Omental fat pad (tissue), 4 donors: ENCODE measurements around the gene RBP5. TPM values are rescaled to one million over a fixed set of nuclear protein-coding genes. Genes with fewer than 3 reads are reported as not detected.

Experiments used
- ATAC-seq: fragments of 150-250 bp; one replicate; pipeline ENCODE4 v1.9.1; 2016; ENCODE audit warnings: mild to moderate bottlenecking, moderate library complexity; ENCODE audit not compliant: low FRiP score
- DNase-seq: peaks from one replicate; pipeline ENCODE4 v3.0.0-alpha.2; 2019; ENCODE audit warnings: low spot score
- total RNA-seq, 4 donors: library from RNA; depleted of rRNA; stranded (reverse); fragments of >200 nt; gene quantifications; one replicate each; pipeline ENCODE4 v1.1.0, GENCODE V29; 2016
- TF ChIP-seq, protein P1 (sequence below), 3 donors: fragments of 450-650 bp; IDR thresholded peaks; one replicate each; pipeline ENCODE4 v1.5.1; 2016 to 2017; ENCODE audit warnings: antibody characterized with exemption in 3 of 3, mild to moderate bottlenecking in 3 of 3, moderate library complexity in 2 of 3

Gene RBP5
- total RNA-seq, 4 donors from 2014 or later, result 1.0 to 3.0 (median 1.9) TPM

GRCh38 chr12:7117670-7118069 is 11.0 kb downstream of the RBP5 start:
- ATAC-seq (no peak), DNase-seq (no peak)
- TF ChIP-seq, protein P1, sequence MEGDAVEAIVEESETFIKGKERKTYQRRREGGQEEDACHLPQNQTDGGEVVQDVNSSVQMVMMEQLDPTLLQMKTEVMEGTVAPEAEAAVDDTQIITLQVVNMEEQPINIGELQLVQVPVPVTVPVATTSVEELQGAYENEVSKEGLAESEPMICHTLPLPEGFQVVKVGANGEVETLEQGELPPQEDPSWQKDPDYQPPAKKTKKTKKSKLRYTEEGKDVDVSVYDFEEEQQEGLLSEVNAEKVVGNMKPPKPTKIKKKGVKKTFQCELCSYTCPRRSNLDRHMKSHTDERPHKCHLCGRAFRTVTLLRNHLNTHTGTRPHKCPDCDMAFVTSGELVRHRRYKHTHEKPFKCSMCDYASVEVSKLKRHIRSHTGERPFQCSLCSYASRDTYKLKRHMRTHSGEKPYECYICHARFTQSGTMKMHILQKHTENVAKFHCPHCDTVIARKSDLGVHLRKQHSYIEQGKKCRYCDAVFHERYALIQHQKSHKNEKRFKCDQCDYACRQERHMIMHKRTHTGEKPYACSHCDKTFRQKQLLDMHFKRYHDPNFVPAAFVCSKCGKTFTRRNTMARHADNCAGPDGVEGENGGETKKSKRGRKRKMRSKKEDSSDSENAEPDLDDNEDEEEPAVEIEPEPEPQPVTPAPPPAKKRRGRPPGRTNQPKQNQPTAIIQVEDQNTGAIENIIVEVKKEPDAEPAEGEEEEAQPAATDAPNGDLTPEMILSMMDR (IDR thresholded peaks at IDR 0.05), result no peak

DNA sequence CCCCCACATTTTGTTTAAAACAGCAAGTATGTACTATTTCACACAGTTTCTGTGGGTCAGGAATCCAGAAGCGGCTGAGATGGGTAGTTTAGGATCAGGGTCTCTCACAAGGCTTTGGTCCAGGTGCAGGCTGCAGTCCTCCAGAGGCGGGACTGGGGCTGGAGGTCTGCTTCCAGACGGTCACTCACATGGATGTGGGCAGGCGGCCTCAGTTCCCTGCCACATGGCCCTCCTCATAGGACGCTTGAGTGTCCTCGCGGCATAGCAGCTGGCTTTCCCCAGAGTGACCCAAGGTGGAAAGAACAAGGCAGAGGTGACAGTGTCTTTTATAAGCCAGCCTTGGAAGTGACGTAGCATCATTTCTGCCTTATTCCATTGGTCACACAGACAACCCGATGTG is 11.8 kb downstream of the RBP5 start:
- TF ChIP-seq, protein P1 (IDR thresholded peaks at IDR 0.05), result no peak
- ATAC-seq (no peak), DNase-seq (no peak)

DNA sequence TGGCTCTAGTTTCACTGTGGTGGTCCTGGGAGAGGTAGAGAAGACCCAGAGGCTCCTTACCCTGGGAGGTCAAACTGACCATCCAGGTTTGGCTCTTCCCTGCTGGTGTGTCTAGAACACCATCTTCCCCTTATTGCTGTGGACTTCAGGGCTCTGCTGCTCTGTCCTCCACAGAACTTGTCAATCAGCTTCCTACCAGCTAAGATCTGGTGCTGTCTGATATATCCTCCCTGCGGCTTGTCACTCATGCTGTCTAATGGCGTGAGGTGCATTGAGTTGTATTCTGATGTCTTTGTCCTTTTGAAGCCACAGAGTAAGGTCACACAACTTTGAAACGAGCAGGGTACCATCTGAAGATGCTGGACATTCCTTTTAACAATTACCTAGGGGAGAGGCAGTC is 12.5 kb downstream of the RBP5 start:
- no peak for DNase-seq
- TF ChIP-seq, protein P1 (IDR thresholded peaks at IDR 0.05), result no peak
- no peak for ATAC-seq

GRCh38 chr12:7114851-7115250 is 13.8 kb downstream of the RBP5 start:
- DNase-seq (no peak), ATAC-seq (no peak)
- TF ChIP-seq, protein P1 (IDR thresholded peaks at IDR 0.05), result no peak

- TF ChIP-seq, protein P1 (IDR thresholded peaks at IDR 0.05), result no peak
- no peak for ATAC-seq
- no peak for DNase-seq
Measured at GRCh38 chr12:7114008-7114407, 14.7 kb downstream of the RBP5 start.

DNA sequence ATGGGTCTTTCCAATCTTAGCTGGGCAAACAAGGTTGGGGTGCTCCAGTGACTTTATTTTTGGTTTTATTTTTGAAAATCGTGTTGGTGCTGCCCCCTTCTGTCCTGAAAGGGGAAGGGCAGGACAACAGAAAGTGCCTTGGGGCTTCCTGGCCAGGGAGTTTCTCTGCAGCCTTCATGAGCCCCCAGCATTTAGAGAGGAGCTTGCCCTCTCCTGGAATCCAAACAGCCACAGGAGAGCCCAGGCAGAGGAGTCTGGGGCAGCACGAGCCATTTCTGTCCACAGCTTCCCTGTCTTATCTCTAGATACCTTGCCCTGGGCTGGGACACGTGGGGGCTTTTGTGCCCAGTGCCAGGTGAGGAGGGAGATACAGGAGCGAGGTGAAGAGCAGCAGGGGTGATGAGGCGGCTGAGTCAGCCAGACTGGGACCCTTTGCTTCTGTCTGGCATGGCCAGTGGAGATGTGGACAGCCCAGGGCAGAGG is 15.3 kb downstream of the RBP5 start:
- TF ChIP-seq, protein P1 (IDR thresholded peaks at IDR 0.05), result peak in 1 of 3 donors; percentile 42
- no peak for DNase-seq
- ATAC-seq, result peak; percentile 33

- ATAC-seq (no peak), DNase-seq (no peak)
- TF ChIP-seq, protein P1 (IDR thresholded peaks at IDR 0.05), result no peak
Measured at GRCh38 chr12:7112041-7112440, 16.6 kb downstream of the RBP5 start.
